ENCODE measurements around the gene CTNNA1. TPM values are rescaled to one million over a fixed set of nuclear protein-coding genes. Genes with fewer than 3 reads are reported as not detected.

CTNNA1 gene
- total RNA-seq, 2 donors from 2014 or later = 259 to 314 TPM

Other genes with a start within 250 kb of the CTNNA1 start
- gene ETF1, start 210.2 kb upstream of the CTNNA1 start, total RNA-seq = 100 to 1,000 TPM in 1 of 2 donors, 10 to 100 TPM in 1; 74.0 to 106 TPM
- 100 to 1,000 TPM; 208 to 261 TPM for gene HSPA9, start 178.0 kb upstream of the CTNNA1 start, total RNA-seq
- under 1 TPM in 1 of 2 donors, not detected in 1; 0.12 TPM for gene LRRTM2, start 121.9 kb downstream of the CTNNA1 start, total RNA-seq

Data from left cardiac atrium (tissue), 2 donors.